K562 (cell line): ENCODE results near the gene CD34. TPM values are rescaled to one million over a fixed set of nuclear protein-coding genes. Genes with fewer than 3 reads are reported as not detected.

ENCODE experiments used
- ATAC-seq: fragments of 200-7000 bp; cut with Tn5 transposase; 3 replicates; pipeline ENCODE4 v1.9.1; 2020; ENCODE audit warnings: moderate library complexity
- BruUV-seq: library from RNA; stranded (reverse); fragments of 400-500 nt; replicated peaks from 2 replicates; lab custom pipeline; 2021; lab: Mats Ljungman, UMichigan
- CTCF ChIA-PET: fragments of 300-600 bp; formaldehyde crosslinking; extraction: SDS; loops from one replicate; lab custom pipeline; 2021; ENCODE audit warnings: low intra/inter-chr PET ratio; lab: Yijun Ruan, JAX
- POLR2A ChIA-PET: fragments of 300-600, 350-650 bp; sonication (Branson Sonifier 250); formaldehyde crosslinking; extraction: SDS; loops from one replicate; lab custom pipeline; 2021; ENCODE audit warnings: antibody characterized with exemption, inconsistent platforms; lab: Yijun Ruan, JAX
- DNase-seq, 4 experiments: peaks; one replicate each; pipeline versions ENCODE4 v3.0.0 to v3.0.0-alpha.2; 2011 to 2018; ENCODE audit warnings: low spot score in 3 of 4, mixed read lengths in 3 of 4; ENCODE audit errors: extremely low read depth in 1 of 4
- FAIRE-seq: peaks from 2 replicates; lab custom pipeline; 2011; peaks lifted over from hg19 to GRCh38; lab: Jason Lieb, UNC
- H2AFZ ChIP-seq: 2 replicates; pipeline ENCODE4 v1.6.0; 2011; ENCODE audit warnings: low read depth, low read length, control low read depth, inconsistent platforms
- H3K27ac ChIP-seq: fragments of 200-600 bp; 3 replicates; pipeline ENCODE4 v1.8.0; 2011; ENCODE audit warnings: low read depth, mild to moderate bottlenecking, control low read depth, inconsistent platforms, low read length, moderate library complexity, mixed read lengths; ENCODE audit errors: extremely low read depth
- H3K27me3 ChIP-seq, 2 experiments: fragments of 300-600 bp in 1 of 2; 2 replicates in 1 of 2; 3 replicates in 1 of 2; pipeline versions ENCODE4 v1.6.0 to v1.8.0; 2011; ENCODE audit warnings: inconsistent platforms in 2 of 2, low read length in 2 of 2, mild to moderate bottlenecking in 1 of 2, mixed read lengths in 1 of 2, moderate library complexity in 1 of 2; ENCODE audit not compliant: control insufficient read depth in 2 of 2, insufficient read depth in 2 of 2
- H3K36me3 ChIP-seq: fragments of 300-600 bp; 3 replicates; pipeline ENCODE4 v1.8.0; 2011; ENCODE audit warnings: mild to moderate bottlenecking, low read length, inconsistent platforms; ENCODE audit not compliant: control insufficient read depth, insufficient read depth
- H3K4me1 ChIP-seq, 2 experiments: fragments of 200-600 bp in 1 of 2; replicated peaks in 1 of 2; 2 replicates in 1 of 2; 3 replicates in 1 of 2; pipeline versions ENCODE4 v1.5.1 to v1.8.0; 2011; ENCODE audit warnings: inconsistent platforms in 2 of 2, low read length in 2 of 2, mild to moderate bottlenecking in 1 of 2, mixed read lengths in 1 of 2, moderate library complexity in 1 of 2; ENCODE audit not compliant: control insufficient read depth in 2 of 2, insufficient read depth in 2 of 2
- H3K4me2 ChIP-seq: 2 replicates; pipeline ENCODE4 v1.6.1; 2011; ENCODE audit warnings: low read length, control low read depth, inconsistent platforms, mixed read lengths; ENCODE audit not compliant: insufficient read depth
- H3K4me3 ChIP-seq: fragments of 200-600 bp; sonication (generic), shearing (Covaris generic); 2 replicates; pipeline ENCODE4 v1.5.1; 2016; ENCODE audit warnings: control low read depth, inconsistent platforms
- H3K79me2 ChIP-seq: fragments of 200-600 bp; 3 replicates; pipeline ENCODE4 v1.8.0; 2011; ENCODE audit warnings: low read length, inconsistent platforms; ENCODE audit not compliant: control insufficient read depth, insufficient read depth
- H3K9ac ChIP-seq, 2 experiments: 2 replicates each; pipeline versions ENCODE4 v1.6.0 to v1.6.1; 2011; ENCODE audit warnings: low read depth in 2 of 2, low read length in 2 of 2, control low read depth in 1 of 2, inconsistent platforms in 1 of 2, mild to moderate bottlenecking in 1 of 2, mixed read lengths in 1 of 2; ENCODE audit not compliant: insufficient read depth in 1 of 2
- H3K9me1 ChIP-seq: one replicate; pipeline ENCODE4 v1.6.0; 2011; ENCODE audit warnings: inconsistent platforms, mild to moderate bottlenecking, low read length, moderate library complexity; ENCODE audit not compliant: control insufficient read depth, insufficient read depth
- H3K9me3 ChIP-seq: replicated peaks from 2 replicates; pipeline ENCODE4 v1.5.1; 2011; ENCODE audit warnings: low read depth, low read length, inconsistent platforms; ENCODE audit not compliant: control insufficient read depth, insufficient read depth
- H4K20me1 ChIP-seq: replicated peaks from 2 replicates; pipeline ENCODE4 v1.6.1; 2011; ENCODE audit warnings: low read length, inconsistent platforms, mixed read lengths; ENCODE audit not compliant: control insufficient read depth, insufficient read depth
- WGBS: fragments of 100-300 bp; shearing (Covaris generic); methylation state at CpG from one replicate; pipeline ENCODE4 v1.1.6; 2016; ENCODE audit warnings: low coverage, mixed read lengths; ENCODE audit not compliant: insufficient coverage; ENCODE audit errors: missing lambda C conversion rate; 5-methylcytosine and 5-hydroxymethylcytosine counted together
- in situ Hi-C: fragments of 300-500 bp; cut with MboI; formaldehyde crosslinking; loops from 4 replicates; pipeline ENCODE4 v1.15.0; 2018; ENCODE audit warnings: inconsistent platforms, mixed read lengths
- intact Hi-C: fragments of 100-400 bp; cut with micrococcal nuclease; formaldehyde crosslinking; loops from 2 replicates; pipeline ENCODE4 v1.14.2; 2022
- polyA plus RNA-seq, 8 experiments: library from polyadenylated mRNA; depleted of rRNA in 4 of 8; stranded (reverse) in 5 of 8; unstranded in 3 of 8; fragments of >200 nt; fragmentation: Nextera tagmentation in 2 of 8; fragmentation: Illumina TruSeq in 1 of 8; extraction: Ambion mirVana in 2 of 8; extraction: Trizol in 1 of 8; gene quantifications; 2 replicates each; pipeline versions ENCODE4 v1.2.1 to v1.2.3, GENCODE V29; 2011 to 2014; ENCODE audit warnings: inconsistent platforms in 1 of 8, missing spikeins in 1 of 8
- total RNA-seq, 7 experiments: library from RNA; depleted of rRNA in 6 of 7; stranded (reverse); fragments of >200 nt in 6 of 7; fragmentation: Illumina TruSeq in 2 of 7; extraction: Trizol in 2 of 7; gene quantifications; 2 replicates each; pipeline versions ENCODE4 v1.2.1 to v1.2.3, GENCODE V29; 2011 to 2021; ENCODE audit warnings: low replicate concordance in 1 of 7
- TF ChIP-seq, protein P1 (sequence below): fragments of 450-650 bp; conservative IDR thresholded peaks from 2 replicates; pipeline ENCODE4 v1.6.1; 2016; ENCODE audit warnings: missing genetic modification characterization, low read depth, mild to moderate bottlenecking, control low read depth, missing compliant biosample characterization

CD34 gene
- total and polyA plus RNA-seq, 9 of the 15 experiments (the other 6 are each of a cell fraction or from before 2014, with no cell fraction given), result not detected

GRCh38 chr1:207851696-207852095 lies 59.2 kb downstream of the CD34 start:
- WGBS, result 47% methylated on average over 4 of the region's 4 CpGs
- no peaks in the 10 kb centered on the region; the same call in 2 of the 3 replicates for H3K79me2 ChIP-seq
- H3K9me1 ChIP-seq, result no peaks in the 10 kb centered on the region
- POLR2A ChIA-PET, result interaction anchor here (1.1 to 1.6 kb wide), 2 partner anchors 10 to 13 kb away, joined by 4 to 5 read pairs; no protein-coding TSS in a partner anchor
- no peak overlapping the region for H2AFZ ChIP-seq
- H3K4me3 ChIP-seq, result no peak overlapping the region
- TF ChIP-seq, protein P1, sequence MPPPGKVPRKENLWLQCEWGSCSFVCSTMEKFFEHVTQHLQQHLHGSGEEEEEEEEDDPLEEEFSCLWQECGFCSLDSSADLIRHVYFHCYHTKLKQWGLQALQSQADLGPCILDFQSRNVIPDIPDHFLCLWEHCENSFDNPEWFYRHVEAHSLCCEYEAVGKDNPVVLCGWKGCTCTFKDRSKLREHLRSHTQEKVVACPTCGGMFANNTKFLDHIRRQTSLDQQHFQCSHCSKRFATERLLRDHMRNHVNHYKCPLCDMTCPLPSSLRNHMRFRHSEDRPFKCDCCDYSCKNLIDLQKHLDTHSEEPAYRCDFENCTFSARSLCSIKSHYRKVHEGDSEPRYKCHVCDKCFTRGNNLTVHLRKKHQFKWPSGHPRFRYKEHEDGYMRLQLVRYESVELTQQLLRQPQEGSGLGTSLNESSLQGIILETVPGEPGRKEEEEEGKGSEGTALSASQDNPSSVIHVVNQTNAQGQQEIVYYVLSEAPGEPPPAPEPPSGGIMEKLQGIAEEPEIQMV (tag), result no peak
- H3K36me3 ChIP-seq, result no peaks in the 10 kb centered on the region
- peaks cover 0 to 28% of the 10 kb centered on the region in 2 experiments; a peak in 4 of 5 replicates for H3K4me1 ChIP-seq
- no peaks in the 10 kb centered on the region for H3K9me3 ChIP-seq
- H4K20me1 ChIP-seq, result no peaks in the 10 kb centered on the region; the same call in 1 of the 2 replicates
- no TSS peak for BruUV-seq
- intact Hi-C loops (no loop called here), in situ Hi-C loops (no loop called here)
- H3K27me3 ChIP-seq, result no peaks in the 10 kb centered on the region
- CTCF ChIA-PET, result no interaction called here
- no peak for ATAC-seq
- no peak for FAIRE-seq
- no peak for DNase-seq
- no peak overlapping the region for H3K4me2 ChIP-seq
- H3K9ac ChIP-seq, result no peak overlapping the region
- H3K27ac ChIP-seq, result no peak overlapping the region
